ENCODE measurements around the gene CDC25C.
"Not testable (repeated sequence)": the region's sequence is repeated elsewhere in the genome, so short reads cannot be mapped to it uniquely, and the experiment has no call there.

The CDC25C gene

GRCh38 chr5:138264183-138264582, 67.4 kb downstream of the CDC25C start:
- no peak for TF ChIP-seq CTCF (IDR thresholded peaks at IDR 0.05; ENCODE audit: low read depth, low read length)
- Histone ChIP-seq H3K36me3 (no peaks in the 10 kb centered on the region), H3K9me3 (no peaks in the 10 kb centered on the region; the same call in 1 of the 2 replicates), H3K4me1 (no peaks in the 10 kb centered on the region), H3K4me3 (ENCODE audit: low read depth, low read length) (no peak overlapping the region), H3K27me3 (peaks cover 32% of the 10 kb centered on the region)
- no peak for DNase-seq

GRCh38 chr5:138263581-138263980, 68.0 kb downstream of the CDC25C start:
- TF ChIP-seq CTCF (IDR thresholded peaks at IDR 0.05; ENCODE audit: low read depth, low read length), result no peak
- no peaks in the 10 kb centered on the region for H3K4me1 ChIP-seq
- H3K27me3 ChIP-seq, result peaks cover 38% of the 10 kb centered on the region
- DNase-seq, result no peak
- H3K36me3 ChIP-seq, result no peaks in the 10 kb centered on the region
- H3K4me3 ChIP-seq (ENCODE audit: low read depth, low read length), result no peak overlapping the region
- H3K9me3 ChIP-seq, result no peaks in the 10 kb centered on the region; the same call in 1 of the 2 replicates

GRCh38 chr5:138258704-138259292, 72.8 kb downstream of the CDC25C start:
- no peak for TF ChIP-seq CTCF (IDR thresholded peaks at IDR 0.05; ENCODE audit: low read depth, low read length)

DNA sequence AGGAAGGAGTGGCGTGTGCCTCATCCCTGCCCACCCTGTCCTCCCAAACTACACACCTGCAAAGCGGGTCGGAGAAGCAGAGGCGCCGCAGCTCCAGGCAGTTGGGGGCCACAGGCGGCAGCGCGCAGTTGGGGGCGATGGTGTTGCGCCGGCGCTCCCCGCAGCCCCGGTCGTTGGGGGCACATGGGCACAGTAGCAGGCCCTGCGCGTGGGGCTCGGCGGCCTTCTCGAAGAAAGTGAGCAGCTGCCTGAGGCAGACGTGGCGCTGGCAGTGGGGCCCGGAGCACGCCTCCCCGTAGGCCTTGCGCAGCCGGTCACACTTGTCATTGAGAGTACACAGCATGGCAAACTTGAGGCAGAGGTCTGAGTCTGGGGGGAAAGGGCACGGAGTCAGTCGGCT, 74.0 kb downstream of the CDC25C start:
- H3K27me3 ChIP-seq, result peaks cover 37% of the 10 kb centered on the region
- H3K4me1 ChIP-seq, result no peaks in the 10 kb centered on the region
- no peaks in the 10 kb centered on the region for H3K36me3 ChIP-seq
- no peaks in the 10 kb centered on the region; the same call in 1 of the 2 replicates for H3K9me3 ChIP-seq
- DNase-seq, result no peak
- H3K4me3 ChIP-seq (ENCODE audit: low read depth, low read length), result no peak overlapping the region
- no peak for TF ChIP-seq CTCF (IDR thresholded peaks at IDR 0.05; ENCODE audit: low read depth, low read length)

More at GRCh38 chr5:138258704-138259292, 72.8 kb downstream of the CDC25C start:
- Histone ChIP-seq H3K36me3 (no peaks in the 10 kb centered on the region), H3K27me3 (peaks cover 29% of the 10 kb centered on the region), H3K9me3 (no peaks in the 10 kb centered on the region; the same call in 1 of the 2 replicates), H3K4me3 (ENCODE audit: low read depth, low read length) (no peak overlapping the region), H3K4me1 (no peaks in the 10 kb centered on the region)
- DNase-seq, result no peak

- no peaks in the 10 kb centered on the region for H3K9me3 ChIP-seq
- H3K27me3 ChIP-seq, result peaks cover 22% of the 10 kb centered on the region
- DNase-seq, result no peak
- TF ChIP-seq CTCF (IDR thresholded peaks at IDR 0.05; ENCODE audit: low read depth, low read length), result no peak
- H3K4me3 ChIP-seq (ENCODE audit: low read depth, low read length), result no peak overlapping the region
- no peaks in the 10 kb centered on the region for H3K36me3 ChIP-seq
- H3K4me1 ChIP-seq, result no peaks in the 10 kb centered on the region
Measured at GRCh38 chr5:138252944-138253343, 78.7 kb downstream of the CDC25C start.

DNA sequence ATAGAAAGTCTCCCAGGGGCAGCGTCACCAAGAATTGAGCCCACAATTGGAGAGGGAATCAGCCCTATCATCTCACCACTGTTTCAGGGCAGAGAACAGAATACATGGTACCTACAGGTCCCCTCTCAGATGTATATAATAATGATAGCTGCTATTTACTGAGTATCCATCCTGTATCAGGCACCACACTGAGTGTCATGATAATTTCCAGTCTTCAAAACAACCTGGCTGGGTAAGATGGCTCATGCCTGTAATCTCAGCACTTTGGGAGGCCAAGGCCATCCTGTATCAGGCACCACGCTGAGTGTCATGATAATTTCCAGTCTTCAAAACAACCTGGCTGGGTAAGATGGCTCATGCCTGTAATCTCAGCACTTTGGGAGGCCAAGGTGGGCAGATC, 83.8 kb downstream of the CDC25C start:
- H3K27me3 ChIP-seq, result peaks cover 24% of the 10 kb centered on the region
- DNase-seq; H3K36me3 ChIP-seq; H3K9me3 ChIP-seq; H3K4me3 ChIP-seq (ENCODE audit: low read depth, low read length); H3K4me1 ChIP-seq: not testable (repeated sequence)

All from BE2C (cell line).